Limb (tissue), 2 donors: ENCODE data around the gene AKTIP.
"Not testable (repeated sequence)": the region's sequence is repeated elsewhere in the genome, so short reads cannot be mapped to it uniquely, and the experiment has no call there.

ENCODE experiments used
- DNase-seq, 2 donors: peaks; one replicate each; pipeline ENCODE4 v3.0.0-alpha.2; 2016; ENCODE audit errors: extremely low spot score in 2 of 2

The AKTIP gene

GRCh38 chr16:53502331-53503269 lies at the start of gene AKTIP:
TSS of gene AKTIP (minus strand) at chr16:53503209. CDS start at chr16:53500259, 2,950 bp downstream.
- no peak for DNase-seq

- DNase-seq: peak; percentile 81 to 94
These were observed 47.1 kb upstream of the AKTIP start for GRCh38 chr16:53549970-53550690.

GRCh38 chr16:53546988-53547391 lies 44.0 kb upstream of the AKTIP start:
- DNase-seq: no peak

- DNase-seq: no peak
These were observed 42.4 kb upstream of the AKTIP start for GRCh38 chr16:53545433-53545832.

GRCh38 chr16:53542283-53542682 lies 39.3 kb upstream of the AKTIP start:
- DNase-seq: no peak

- DNase-seq: no peak
These were observed 38.3 kb upstream of the AKTIP start for GRCh38 chr16:53541326-53541725.

GRCh38 chr16:53539759-53540718 lies 37.0 kb upstream of the AKTIP start:
- DNase-seq: not testable (repeated sequence)

GRCh38 chr16:53539346-53539745 lies 36.3 kb upstream of the AKTIP start:
- not testable (repeated sequence) for DNase-seq

- no peak for DNase-seq
These were observed 34.6 kb upstream of the AKTIP start for GRCh38 chr16:53537626-53538025.

GRCh38 chr16:53534206-53534605 lies 31.2 kb upstream of the AKTIP start:
- no peak for DNase-seq

- DNase-seq: no peak
These were observed 27.7 kb upstream of the AKTIP start for GRCh38 chr16:53530741-53531140.

GRCh38 chr16:53530046-53530445 lies 27.0 kb upstream of the AKTIP start:
- no peak for DNase-seq

GRCh38 chr16:53529513-53529912 lies 26.5 kb upstream of the AKTIP start:
- no peak for DNase-seq

- no peak for DNase-seq
These were observed 25.8 kb upstream of the AKTIP start for GRCh38 chr16:53528797-53529196.

- no peak for DNase-seq
These were observed 21.1 kb upstream of the AKTIP start for GRCh38 chr16:53523971-53524548.

GRCh38 chr16:53523126-53523804 lies 20.3 kb upstream of the AKTIP start:
- DNase-seq: no peak

- DNase-seq: no peak
These were observed 16.5 kb upstream of the AKTIP start for GRCh38 chr16:53519417-53520091.

GRCh38 chr16:53518550-53519416 lies 15.8 kb upstream of the AKTIP start:
- DNase-seq: no peak

GRCh38 chr16:53517851-53518250 lies 14.8 kb upstream of the AKTIP start:
- no peak for DNase-seq
